ENCODE measurements around the gene GON7.

GON7 gene

DNA sequence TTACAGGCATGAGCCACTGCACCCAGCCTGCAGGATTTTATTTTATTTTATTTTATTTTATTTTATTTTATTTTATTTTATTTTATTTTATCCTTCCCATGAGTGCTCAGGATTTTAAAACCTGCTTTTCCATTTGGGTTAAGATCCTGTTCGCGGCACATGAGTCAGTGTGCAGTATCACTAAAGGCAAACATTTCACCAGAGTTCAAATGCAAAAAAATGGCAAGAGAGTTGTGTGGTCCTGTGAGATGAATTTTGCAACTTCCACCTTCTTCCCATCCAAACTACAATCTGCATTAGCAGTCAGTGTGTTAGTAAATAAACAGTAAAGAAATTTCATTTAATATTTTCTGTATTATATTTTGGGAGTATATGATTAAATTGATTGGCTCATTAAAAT, 51.2 kb downstream of the GON7 start:
- Mint-ChIP-seq H3K4me3 (no peak overlapping the region), H3K4me1 (no peaks in the 10 kb centered on the region), H3K36me3 (ENCODE audit: low read depth) (no peaks in the 10 kb centered on the region), H3K27ac (no peak overlapping the region), H3K9me3 (no peaks in the 10 kb centered on the region), H3K27me3 (ENCODE audit: low read depth) (peaks cover 3% of the 10 kb centered on the region)
- no peak for TF ChIP-seq CTCF (IDR thresholded peaks at IDR 0.05; ENCODE audit: unreplicated experiment in 3 of 3)

GRCh38 chr14:93153121-93153520, 53.7 kb downstream of the GON7 start:
- no peak for TF ChIP-seq CTCF (IDR thresholded peaks at IDR 0.05; ENCODE audit: unreplicated experiment in 3 of 3)
- Mint-ChIP-seq H3K27me3 (ENCODE audit: low read depth) (peaks cover 3% of the 10 kb centered on the region), H3K4me1 (no peaks in the 10 kb centered on the region), H3K9me3 (no peaks in the 10 kb centered on the region), H3K4me3 (no peak overlapping the region), H3K36me3 (ENCODE audit: low read depth) (no peaks in the 10 kb centered on the region), H3K27ac (no peak overlapping the region)

Measured in nephron (organoid).